Mucosa of descending colon (tissue), 3 donors: ENCODE measurements around the gene SRGAP3. TPM values are rescaled to one million over a fixed set of nuclear protein-coding genes. Genes with fewer than 3 reads are reported as not detected.

Experiments used
- ATAC-seq: fragments of 200-7000 bp; cut with Tn5 transposase; one replicate; pipeline ENCODE4 v1.9.1; 2020; ENCODE audit warnings: mild to moderate bottlenecking, moderate library complexity
- DNase-seq, 3 donors: peaks; one replicate each; pipeline ENCODE4 v3.0.0-alpha.2; 2020
- H3K36me3 ChIP-seq: fragments of 200-600 bp; one replicate; pipeline ENCODE4 v1.8.0; 2021; ENCODE audit warnings: low read depth, mild to moderate bottlenecking
- H3K4me1 ChIP-seq: fragments of 200-600 bp; one replicate; pipeline ENCODE4 v1.8.0; 2021; ENCODE audit warnings: low read depth, mild to moderate bottlenecking
- H3K4me3 ChIP-seq: fragments of 200-600 bp; one replicate; pipeline ENCODE4 v1.8.0; 2021; ENCODE audit warnings: mild to moderate bottlenecking
- H3K9me3 ChIP-seq: fragments of 200-600 bp; one replicate; pipeline ENCODE4 v1.8.0; 2021; ENCODE audit warnings: mild to moderate bottlenecking
- intact Hi-C, 2 donors: fragments of 100-400 bp; cut with DNase I in 1 of 2; cut with micrococcal nuclease in 1 of 2; formaldehyde crosslinking; loops; one replicate each; pipeline versions ENCODE4 v1.11.0 to v1.11.1; 2022; cut with DNase I, micrococcal nuclease
- total RNA-seq, 3 donors: library from RNA; stranded (reverse); fragmentation: NEBNext Ultra II Directional in 2 of 3; extraction: Animal tissue kit (Norgen Biotek cat#: 25700) in 2 of 3; gene quantifications; one replicate each; pipeline versions ENCODE4 v1.2.1 to v1.2.4, GENCODE V29; 2021 to 2023
- TF ChIP-seq, protein P1 (sequence below): fragments of 200-600 bp; IDR thresholded peaks from one replicate; pipeline ENCODE4 v1.8.0; 2022; ENCODE audit warnings: antibody characterized with exemption, mild to moderate bottlenecking
- donor health status: DM: no; HTN: no; CAD: no; lungs with moderate emphysema.
- donor health status: DM: no; HTN: no; CAD: no.
- donor health status: DM: no; HTN: yes; CAD: no.

Gene SRGAP3
- total RNA-seq, 3 donors from 2014 or later, result 6.4 to 9.0 (median 8.6) TPM

GRCh38 chr3:9180764-9181117 lies 68.7 kb downstream of the SRGAP3 start:
- TF ChIP-seq, protein P1, sequence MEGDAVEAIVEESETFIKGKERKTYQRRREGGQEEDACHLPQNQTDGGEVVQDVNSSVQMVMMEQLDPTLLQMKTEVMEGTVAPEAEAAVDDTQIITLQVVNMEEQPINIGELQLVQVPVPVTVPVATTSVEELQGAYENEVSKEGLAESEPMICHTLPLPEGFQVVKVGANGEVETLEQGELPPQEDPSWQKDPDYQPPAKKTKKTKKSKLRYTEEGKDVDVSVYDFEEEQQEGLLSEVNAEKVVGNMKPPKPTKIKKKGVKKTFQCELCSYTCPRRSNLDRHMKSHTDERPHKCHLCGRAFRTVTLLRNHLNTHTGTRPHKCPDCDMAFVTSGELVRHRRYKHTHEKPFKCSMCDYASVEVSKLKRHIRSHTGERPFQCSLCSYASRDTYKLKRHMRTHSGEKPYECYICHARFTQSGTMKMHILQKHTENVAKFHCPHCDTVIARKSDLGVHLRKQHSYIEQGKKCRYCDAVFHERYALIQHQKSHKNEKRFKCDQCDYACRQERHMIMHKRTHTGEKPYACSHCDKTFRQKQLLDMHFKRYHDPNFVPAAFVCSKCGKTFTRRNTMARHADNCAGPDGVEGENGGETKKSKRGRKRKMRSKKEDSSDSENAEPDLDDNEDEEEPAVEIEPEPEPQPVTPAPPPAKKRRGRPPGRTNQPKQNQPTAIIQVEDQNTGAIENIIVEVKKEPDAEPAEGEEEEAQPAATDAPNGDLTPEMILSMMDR, result no peak
- peak in 1 of 3 donors; percentile 20 for DNase-seq
- Histone ChIP-seq H3K36me3 (no peaks in the 10 kb centered on the region), H3K9me3 (no peaks in the 10 kb centered on the region), H3K4me3 (no peak overlapping the region), H3K4me1 (no peaks in the 10 kb centered on the region)
- peak; percentile 12 for ATAC-seq
- intact Hi-C loops, result no loop called here

DNA sequence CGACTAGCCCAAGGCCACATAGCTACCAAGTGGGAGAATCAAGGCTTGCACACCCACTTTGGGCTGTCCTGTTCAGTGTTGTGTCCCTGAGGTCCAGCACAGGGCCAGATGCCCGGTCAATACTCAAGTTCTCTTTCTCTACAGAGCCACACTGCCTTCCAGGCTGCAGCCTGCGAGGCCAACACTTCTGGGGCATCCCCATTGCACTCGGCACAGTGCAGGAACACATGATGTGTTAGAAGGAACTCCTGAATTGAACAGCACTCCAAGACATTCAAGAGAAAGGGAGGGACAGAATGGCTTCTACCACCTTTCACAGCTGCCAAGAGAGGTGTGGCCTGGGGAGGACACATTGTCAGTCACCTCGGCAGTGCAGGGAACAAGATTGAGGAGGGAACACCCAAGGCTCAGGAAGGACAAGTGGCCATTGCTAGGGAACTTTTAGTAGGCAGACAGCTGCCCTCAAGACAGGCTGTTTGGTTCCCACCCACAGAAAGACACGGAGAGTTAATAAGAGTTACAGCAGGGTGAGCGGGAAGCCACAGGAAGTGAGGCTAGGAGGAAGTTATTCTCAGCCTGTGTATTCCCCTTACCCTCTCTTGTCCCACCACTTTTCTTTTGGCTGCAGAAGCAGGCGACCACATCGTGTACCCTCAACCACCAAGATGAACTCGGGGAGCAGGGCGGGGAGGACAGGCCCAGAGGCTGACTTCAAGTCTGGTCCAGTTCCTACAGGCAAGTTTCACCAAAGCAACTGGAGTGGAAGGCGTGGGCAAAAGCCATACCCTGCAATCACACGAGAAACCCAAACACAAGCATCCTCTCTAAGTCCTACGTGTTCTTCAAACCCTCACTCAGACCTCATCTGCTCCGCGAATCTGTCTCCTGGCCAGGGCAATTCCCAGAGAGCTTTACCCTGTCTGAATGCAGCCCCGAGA lies 69.4 kb downstream of the SRGAP3 start:
- TF ChIP-seq, protein P1, result no peak
- no peaks in the 10 kb centered on the region for H3K36me3 ChIP-seq
- no peaks in the 10 kb centered on the region for H3K4me1 ChIP-seq
- no peak overlapping the region for H3K4me3 ChIP-seq
- DNase-seq (peak in 1 of 3 donors; percentile 12), ATAC-seq (peak; percentile 54)
- intact Hi-C loops, result no loop called here
- no peaks in the 10 kb centered on the region for H3K9me3 ChIP-seq

- Histone ChIP-seq H3K9me3 (no peaks in the 10 kb centered on the region), H3K4me3 (no peak overlapping the region), H3K36me3 (no peaks in the 10 kb centered on the region), H3K4me1 (no peaks in the 10 kb centered on the region)
- no peak for ATAC-seq
- intact Hi-C loops, result no loop called here
- TF ChIP-seq, protein P1, result no peak
- no peak for DNase-seq
Observed at GRCh38 chr3:9178697-9179096, 70.7 kb downstream of the SRGAP3 start.

DNA sequence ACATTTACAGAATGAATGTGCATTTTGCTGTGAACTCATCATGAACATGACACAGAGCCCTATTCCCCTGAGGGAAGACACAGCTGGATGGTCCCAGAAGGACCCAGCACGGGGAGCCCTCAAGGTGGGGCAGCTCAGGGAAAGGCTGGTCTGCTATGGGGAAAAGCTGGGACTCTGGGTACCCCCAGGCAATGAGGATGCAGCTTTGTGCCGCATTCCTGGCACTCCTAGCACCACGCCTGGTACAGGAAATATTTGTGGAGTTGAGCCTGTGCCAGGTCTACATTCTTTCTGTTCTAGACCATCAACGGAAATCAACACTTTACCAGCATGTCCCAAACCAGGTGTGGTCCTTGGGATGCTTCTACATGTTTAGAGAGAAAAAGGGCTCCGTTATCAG lies 74.0 kb downstream of the SRGAP3 start:
- TF ChIP-seq, protein P1, result no peak
- no peaks in the 10 kb centered on the region for H3K4me1 ChIP-seq
- no peak for DNase-seq
- no peaks in the 10 kb centered on the region for H3K9me3 ChIP-seq
- H3K36me3 ChIP-seq, result no peaks in the 10 kb centered on the region
- ATAC-seq, result peak; percentile 63
- no peak overlapping the region for H3K4me3 ChIP-seq
- intact Hi-C loops, result no loop called here

DNA sequence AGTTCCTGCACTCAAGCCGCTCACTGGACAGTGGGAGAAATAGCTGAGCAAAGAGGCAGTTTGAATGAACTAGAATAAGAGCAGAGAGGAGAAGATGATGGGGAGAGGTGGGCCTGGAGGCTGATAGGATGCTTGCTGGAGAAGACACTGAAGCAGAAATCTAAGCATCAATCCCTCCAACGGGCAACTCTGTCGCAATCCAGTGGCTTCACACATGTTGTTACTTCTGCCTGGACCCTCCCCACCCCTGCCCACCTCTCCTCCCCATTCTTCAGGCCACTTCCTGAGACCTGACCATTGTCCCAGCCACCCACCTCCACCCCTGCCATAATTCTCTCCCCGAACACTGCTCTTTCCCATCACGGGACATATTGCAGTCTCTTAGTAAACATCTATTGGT lies 76.0 kb downstream of the SRGAP3 start:
- no peaks in the 10 kb centered on the region for H3K4me1 ChIP-seq
- ATAC-seq (no peak), DNase-seq (no peak)
- H3K36me3 ChIP-seq, result no peaks in the 10 kb centered on the region
- TF ChIP-seq, protein P1, result no peak
- H3K9me3 ChIP-seq, result no peaks in the 10 kb centered on the region
- intact Hi-C loops, result no loop called here
- no peak overlapping the region for H3K4me3 ChIP-seq
